Activated T-cell treated with anti-CD3 and anti-CD28 coated beads, Interleukin-2, amount 50 U/mL, for 48 hours (primary cell): ENCODE results near the gene SPOP.
A peak's percentile ranks its signal among the peaks of the same experiment; 100 is the strongest.
"Not testable (repeated sequence)": the region's sequence is repeated elsewhere in the genome, so short reads cannot be mapped to it uniquely, and the experiment has no call there.

Experiments
- DNase-seq, 2 experiments: peaks; one replicate each; pipeline ENCODE4 v3.0.0-alpha.2; 2020

The SPOP gene

GRCh38 chr17:49647256-49647585 is 30.7 kb downstream of the SPOP start:
- DNase-seq, result no peak

GRCh38 chr17:49646391-49647255 is 31.3 kb downstream of the SPOP start:
- peak; percentile 59 to 68 for DNase-seq

- DNase-seq, result not testable (repeated sequence)
These were observed 31.9 kb downstream of the SPOP start for GRCh38 chr17:49646056-49646390.

- DNase-seq, result no peak
These were observed 32.2 kb downstream of the SPOP start for GRCh38 chr17:49645654-49646053.

- no peak for DNase-seq
These were observed 37.3 kb downstream of the SPOP start for GRCh38 chr17:49640556-49640955.

GRCh38 chr17:49638818-49639217 is 39.1 kb downstream of the SPOP start:
- no peak for DNase-seq

- DNase-seq, result no peak
These were observed 40.2 kb downstream of the SPOP start for GRCh38 chr17:49637739-49638138.

- DNase-seq, result no peak
These were observed 40.8 kb downstream of the SPOP start for GRCh38 chr17:49637050-49637449.

- no peak for DNase-seq
These were observed 42.8 kb downstream of the SPOP start for GRCh38 chr17:49635121-49635520.

- DNase-seq, result no peak
These were observed 43.4 kb downstream of the SPOP start for GRCh38 chr17:49634485-49634860.

- no peak for DNase-seq
These were observed 44.0 kb downstream of the SPOP start for GRCh38 chr17:49633762-49634484.

- no peak for DNase-seq
These were observed 44.6 kb downstream of the SPOP start for GRCh38 chr17:49633250-49633649.

GRCh38 chr17:49632201-49632600 is 45.7 kb downstream of the SPOP start:
- no peak for DNase-seq

- no peak for DNase-seq
These were observed 46.4 kb downstream of the SPOP start for GRCh38 chr17:49631496-49631895.

GRCh38 chr17:49630113-49630900 is 47.6 kb downstream of the SPOP start:
- no peak for DNase-seq

GRCh38 chr17:49629447-49629846 is 48.5 kb downstream of the SPOP start:
- DNase-seq, result no peak

- DNase-seq, result no peak
These were observed 53.0 kb downstream of the SPOP start for GRCh38 chr17:49624896-49625295.

GRCh38 chr17:49621946-49622529 is 55.9 kb downstream of the SPOP start:
- no peak for DNase-seq

- DNase-seq, result no peak
These were observed 56.5 kb downstream of the SPOP start for GRCh38 chr17:49621420-49621819.

GRCh38 chr17:49618028-49618611 is 59.8 kb downstream of the SPOP start:
- DNase-seq, result no peak

GRCh38 chr17:49616601-49617131 is 61.2 kb downstream of the SPOP start:
- no peak for DNase-seq

- no peak for DNase-seq
These were observed 61.8 kb downstream of the SPOP start for GRCh38 chr17:49616086-49616485.
